Mammary epithelial cell (primary cell): ENCODE results near the gene MYO16.

Experiments used
- CTCF ChIP-seq, 2 donors: IDR thresholded peaks in 1 of 2; conservative IDR thresholded peaks in 1 of 2; 2 replicates each; pipeline ENCODE4 v1.5.1; 2011 to 2012; ENCODE audit warnings: inconsistent platforms in 2 of 2, low read length in 2 of 2, mild to moderate bottlenecking in 2 of 2, control low read depth in 1 of 2, low read depth in 1 of 2; ENCODE audit not compliant: insufficient read depth in 1 of 2; ENCODE audit errors: extremely low read depth in 1 of 2
- EZH2 ChIP-seq: IDR thresholded peaks from 2 replicates; pipeline ENCODE4 v1.6.1; 2012; ENCODE audit warnings: low read length, inconsistent platforms, borderline replicate concordance

- TF ChIP-seq CTCF (conservative IDR thresholded peaks at IDR 0.05 in 1 of 2, IDR thresholded peaks at IDR 0.05 in 1 of 2; ENCODE audit: extremely low read depth in 1 of 2, insufficient read depth in 1 of 2, low read depth in 1 of 2, low read length in 2 of 2) (no peak), EZH2 (no peak)
These were observed 268.5 kb downstream of the MYO16 start for GRCh38 chr13:108897955-108898354.
